Left ventricle myocardium superior (tissue), 1 donor: Measurements from ENCODE around the gene KYAT1. TPM values are rescaled to one million over a fixed set of nuclear protein-coding genes. Genes with fewer than 3 reads are reported as not detected.
A peak's percentile ranks its signal among the peaks of the same experiment; 100 is the strongest.
"Not testable (repeated sequence)": the region's sequence is repeated elsewhere in the genome, so short reads cannot be mapped to it uniquely, and the experiment has no call there.

ENCODE experiments used
- ATAC-seq: fragments of 200-7000 bp; cut with Tn5 transposase; one replicate; pipeline ENCODE4 v1.9.1; 2020; ENCODE audit warnings: mild to moderate bottlenecking, moderate library complexity
- DNase-seq: peaks from one replicate; pipeline ENCODE4 v3.0.0-alpha.2; 2020
- intact Hi-C: fragments of 100-400 bp; cut with micrococcal nuclease; formaldehyde crosslinking; loops from one replicate; pipeline ENCODE4 v1.11.0; 2022
- total RNA-seq: library from RNA; stranded (reverse); fragmentation: NEBNext Ultra II Directional; extraction: Animal tissue kit (Norgen Biotek cat#: 25700); gene quantifications from one replicate; pipeline ENCODE4 v1.2.1, GENCODE V29; 2021
- donor health status: DM: no; HTN: yes; CAD: no; lungs with severe emphysema.

Gene KYAT1
- total RNA-seq, 1 donor from 2014 or later, result 16.6 TPM

- no peak for ATAC-seq
- no peak for DNase-seq
- intact Hi-C loops, result no loop called here
Measured at GRCh38 chr9:128891321-128892220, 9.8 kb upstream of the KYAT1 start.

GRCh38 chr9:128887914-128888350, 6.2 kb upstream of the KYAT1 start:
- ATAC-seq (no peak), DNase-seq (no peak)
- intact Hi-C loops, result no loop called here

GRCh38 chr9:128887049-128887448, 5.3 kb upstream of the KYAT1 start:
- ATAC-seq (no peak), DNase-seq (no peak)
- intact Hi-C loops, result no loop called here

- intact Hi-C loops, result no loop called here
- no peak for DNase-seq
- ATAC-seq, result no peak
Measured at GRCh38 chr9:128886211-128886891, 4.6 kb upstream of the KYAT1 start.

GRCh38 chr9:128885798-128886197, 4.0 kb upstream of the KYAT1 start:
- ATAC-seq (no peak), DNase-seq (peak; percentile 60)
- intact Hi-C loops, result no loop called here

- ATAC-seq (no peak), DNase-seq (no peak)
- intact Hi-C loops, result no loop called here
Measured at GRCh38 chr9:128885376-128885775, 3.6 kb upstream of the KYAT1 start.

GRCh38 chr9:128884164-128884563, 2.4 kb upstream of the KYAT1 start:
- ATAC-seq (no peak), DNase-seq (no peak)
- intact Hi-C loops, result no loop called here

GRCh38 chr9:128882677-128883603, 1.2 kb upstream of the KYAT1 start:
- intact Hi-C loops, result no loop called here
- DNase-seq, result no peak

GRCh38 chr9:128877852-128878251, 3.9 kb downstream of the KYAT1 start:
- ATAC-seq, result no peak
- no peak for DNase-seq
- intact Hi-C loops, result no loop called here

More at GRCh38 chr9:128882677-128883603, 1.2 kb upstream of the KYAT1 start:
- no peak for ATAC-seq

- ATAC-seq, intact Hi-C loops, DNase-seq: not testable (repeated sequence)
Measured at GRCh38 chr9:128870941-128871265, 10.8 kb downstream of the KYAT1 start.

- ATAC-seq (no peak), DNase-seq (no peak)
- intact Hi-C loops, result no loop called here
Measured at GRCh38 chr9:128870128-128870940, 11.4 kb downstream of the KYAT1 start.

GRCh38 chr9:128863647-128864046, 18.1 kb downstream of the KYAT1 start:
- intact Hi-C loops, result loop anchor here (5.0 kb wide), 1 partner anchor 64 kb away; no protein-coding TSS in a partner anchor
- DNase-seq, result peak; percentile 86
- peak; percentile 84 for ATAC-seq

GRCh38 chr9:128862401-128862851, 19.3 kb downstream of the KYAT1 start:
- peak; percentile 78 for ATAC-seq

GRCh38 chr9:128861501-128861900, 20.2 kb downstream of the KYAT1 start:
- ATAC-seq (no peak), DNase-seq (no peak)
- intact Hi-C loops, result loop anchor here (5.0 kb wide), 1 partner anchor 66 kb away; no protein-coding TSS in a partner anchor

More at GRCh38 chr9:128862401-128862851, 19.3 kb downstream of the KYAT1 start:
- intact Hi-C loops, result loop anchor here (5.0 kb wide), 1 partner anchor 65 kb away; no protein-coding TSS in a partner anchor
- peak; percentile 61 for DNase-seq

- intact Hi-C loops, result loop anchor here (5.0 kb wide), 1 partner anchor 66 kb away; no protein-coding TSS in a partner anchor
- no peak for DNase-seq
- no peak for ATAC-seq
Measured at GRCh38 chr9:128860937-128861336, 20.8 kb downstream of the KYAT1 start.

- intact Hi-C loops, DNase-seq, ATAC-seq: not testable (repeated sequence)
Measured at GRCh38 chr9:128858476-128858875, 23.3 kb downstream of the KYAT1 start.

- ATAC-seq, DNase-seq, intact Hi-C loops: not testable (repeated sequence)
Measured at GRCh38 chr9:128854454-128854853, 27.3 kb downstream of the KYAT1 start.

GRCh38 chr9:128852646-128853045, 29.1 kb downstream of the KYAT1 start:
- DNase-seq, intact Hi-C loops, ATAC-seq: not testable (repeated sequence)
